ENCODE results near the gene SLC37A2. TPM values are rescaled to one million over a fixed set of nuclear protein-coding genes. Genes with fewer than 3 reads are reported as not detected.

Gene SLC37A2
- total RNA-seq, 1 donor: 3.5 TPM

DNA sequence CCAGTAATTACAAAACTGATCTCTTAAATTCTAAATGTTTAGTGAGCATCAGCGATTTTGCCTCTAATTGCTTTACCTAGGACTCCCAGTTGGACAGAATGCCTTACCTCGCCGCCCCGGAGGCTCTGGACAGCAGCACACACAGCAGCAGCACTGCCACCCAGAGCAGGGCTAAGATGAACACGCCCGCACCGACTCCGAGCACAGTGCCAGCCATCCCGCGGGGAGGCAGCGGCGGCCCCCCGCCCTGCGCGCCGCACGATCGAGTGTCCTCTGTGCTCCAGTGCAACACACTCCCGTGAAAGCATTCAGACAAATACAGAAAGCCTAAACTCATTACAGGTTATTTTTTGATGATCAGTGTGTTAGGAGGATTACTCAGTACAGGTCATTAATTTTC, 38.9 kb downstream of the SLC37A2 start:
- Histone ChIP-seq H3K4me3 (ENCODE audit: low read length) (no peak overlapping the region), H3K4me1 (ENCODE audit: insufficient read depth, low read length) (no peaks in the 10 kb centered on the region), H3K27me3 (ENCODE audit: insufficient read depth, low read length) (no peaks in the 10 kb centered on the region), H3K9me3 (ENCODE audit: low read depth, low read length) (no peaks in the 10 kb centered on the region)

DNA sequence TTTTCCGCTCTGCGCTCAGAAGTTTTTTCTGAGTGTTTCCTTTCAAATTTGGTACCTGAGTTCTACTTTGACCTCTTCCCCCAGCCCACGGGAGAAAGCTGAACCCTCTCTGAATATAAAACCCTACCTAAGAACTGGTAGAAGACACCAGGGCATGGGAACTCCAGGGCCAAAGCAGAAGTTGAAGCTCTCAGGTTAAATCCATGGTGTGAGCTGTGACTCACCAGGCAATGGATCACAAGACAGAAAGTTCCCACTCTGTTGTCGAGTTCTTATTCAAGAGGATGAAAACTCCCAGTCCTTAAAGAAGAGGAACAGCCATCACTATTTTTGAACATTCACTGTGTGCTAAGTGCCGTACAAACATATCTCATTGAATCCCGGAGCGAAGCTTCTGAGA, 39.4 kb downstream of the SLC37A2 start:
- Histone ChIP-seq H3K9me3 (ENCODE audit: low read depth, low read length) (no peaks in the 10 kb centered on the region), H3K4me1 (ENCODE audit: insufficient read depth, low read length) (no peaks in the 10 kb centered on the region), H3K4me3 (ENCODE audit: low read length) (no peak overlapping the region), H3K27me3 (ENCODE audit: insufficient read depth, low read length) (no peaks in the 10 kb centered on the region)

DNA sequence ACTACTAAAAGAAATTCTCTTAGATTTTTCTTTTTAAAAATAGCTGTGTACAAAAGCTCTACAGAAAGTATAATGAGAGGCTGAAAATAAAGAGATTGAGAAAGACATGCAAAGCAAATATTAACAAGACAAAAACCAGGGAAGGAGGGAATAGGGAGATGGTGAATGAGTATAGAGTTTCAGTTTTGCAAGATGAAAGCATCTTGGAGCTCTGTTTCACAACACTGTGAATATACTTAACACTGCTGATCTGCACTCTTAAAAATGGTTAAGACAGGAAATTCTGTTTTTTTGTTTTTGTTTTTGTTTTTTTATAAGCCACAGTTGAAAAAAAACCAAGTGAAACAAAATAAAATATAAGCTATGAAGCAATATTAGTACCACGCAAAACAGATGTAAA, 42.8 kb downstream of the SLC37A2 start:
- H3K4me1 ChIP-seq (ENCODE audit: insufficient read depth, low read length): peaks cover 8% of the 10 kb centered on the region
- no peaks in the 10 kb centered on the region for H3K27me3 ChIP-seq (ENCODE audit: insufficient read depth, low read length)
- H3K9me3 ChIP-seq (ENCODE audit: low read depth, low read length): no peaks in the 10 kb centered on the region
- no peak overlapping the region for H3K4me3 ChIP-seq (ENCODE audit: low read length)

DNA sequence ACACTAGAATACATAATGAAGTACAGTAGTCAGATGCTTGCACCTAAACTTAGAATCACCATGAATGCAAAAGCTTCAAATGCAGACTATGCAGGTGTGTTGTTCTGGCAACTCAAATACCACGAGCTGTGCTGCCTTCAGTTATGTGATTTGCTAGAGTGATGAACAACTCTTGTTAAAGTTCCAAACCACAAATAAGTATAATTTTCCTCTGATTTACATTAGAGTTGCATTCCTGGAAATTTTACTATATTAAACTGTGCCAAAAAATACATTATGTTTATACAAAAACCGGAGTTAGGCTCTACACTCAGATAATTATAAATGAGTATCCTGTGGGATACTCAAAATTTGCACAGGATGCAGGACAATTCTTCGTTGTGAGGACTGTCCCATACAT, 45.4 kb downstream of the SLC37A2 start:
- Histone ChIP-seq H3K4me3 (ENCODE audit: low read length) (no peak overlapping the region), H3K9me3 (ENCODE audit: low read depth, low read length) (no peaks in the 10 kb centered on the region), H3K27me3 (ENCODE audit: insufficient read depth, low read length) (no peaks in the 10 kb centered on the region), H3K4me1 (ENCODE audit: insufficient read depth, low read length) (peaks cover 15% of the 10 kb centered on the region)

DNA sequence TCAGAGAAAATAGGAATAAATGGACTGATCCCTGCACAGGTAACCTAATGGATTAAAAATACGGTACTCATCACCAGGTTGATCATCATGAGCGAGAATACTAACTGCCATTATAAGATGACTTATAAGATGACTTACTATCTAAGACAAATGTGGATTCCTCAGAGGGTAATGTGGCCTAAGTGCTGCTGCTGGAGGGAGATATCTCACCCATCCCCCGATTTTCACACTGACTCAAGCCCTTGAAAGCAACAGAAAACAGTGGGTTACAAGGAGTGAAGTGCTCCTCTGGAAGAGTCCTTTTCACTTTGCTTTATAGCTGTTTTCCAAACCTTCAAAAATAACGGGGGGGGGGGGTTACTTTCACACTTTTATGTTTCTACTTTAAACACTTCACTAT, 47.4 kb downstream of the SLC37A2 start:
- H3K4me3 ChIP-seq (ENCODE audit: low read length): peak overlapping the region; percentile 70
- peaks cover 15% of the 10 kb centered on the region for H3K4me1 ChIP-seq (ENCODE audit: insufficient read depth, low read length)
- H3K27me3 ChIP-seq (ENCODE audit: insufficient read depth, low read length): no peaks in the 10 kb centered on the region
- H3K9me3 ChIP-seq (ENCODE audit: low read depth, low read length): no peaks in the 10 kb centered on the region

DNA sequence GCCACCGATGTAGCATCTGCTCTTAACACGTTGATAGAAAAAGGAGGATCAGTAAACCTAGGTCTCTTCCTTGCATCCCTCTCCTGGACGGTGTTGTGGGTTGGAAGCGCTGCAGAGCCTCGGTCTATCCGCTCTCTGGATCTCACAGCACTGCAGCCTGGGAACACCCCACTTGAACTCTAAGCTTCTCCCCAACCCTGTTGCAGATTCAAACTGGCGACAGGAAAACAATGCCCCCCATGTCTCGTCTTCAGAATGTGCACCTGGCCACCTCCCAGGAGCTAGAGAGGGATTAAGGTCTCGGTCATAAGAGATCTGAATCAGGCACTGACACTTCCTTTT, 47.9 kb downstream of the SLC37A2 start:
- H3K9me3 ChIP-seq (ENCODE audit: low read depth, low read length): no peaks in the 10 kb centered on the region
- no peaks in the 10 kb centered on the region for H3K27me3 ChIP-seq (ENCODE audit: insufficient read depth, low read length)
- H3K4me1 ChIP-seq (ENCODE audit: insufficient read depth, low read length): peaks cover 15% of the 10 kb centered on the region
- H3K4me3 ChIP-seq (ENCODE audit: low read length): peak overlapping the region; percentile 70

DNA sequence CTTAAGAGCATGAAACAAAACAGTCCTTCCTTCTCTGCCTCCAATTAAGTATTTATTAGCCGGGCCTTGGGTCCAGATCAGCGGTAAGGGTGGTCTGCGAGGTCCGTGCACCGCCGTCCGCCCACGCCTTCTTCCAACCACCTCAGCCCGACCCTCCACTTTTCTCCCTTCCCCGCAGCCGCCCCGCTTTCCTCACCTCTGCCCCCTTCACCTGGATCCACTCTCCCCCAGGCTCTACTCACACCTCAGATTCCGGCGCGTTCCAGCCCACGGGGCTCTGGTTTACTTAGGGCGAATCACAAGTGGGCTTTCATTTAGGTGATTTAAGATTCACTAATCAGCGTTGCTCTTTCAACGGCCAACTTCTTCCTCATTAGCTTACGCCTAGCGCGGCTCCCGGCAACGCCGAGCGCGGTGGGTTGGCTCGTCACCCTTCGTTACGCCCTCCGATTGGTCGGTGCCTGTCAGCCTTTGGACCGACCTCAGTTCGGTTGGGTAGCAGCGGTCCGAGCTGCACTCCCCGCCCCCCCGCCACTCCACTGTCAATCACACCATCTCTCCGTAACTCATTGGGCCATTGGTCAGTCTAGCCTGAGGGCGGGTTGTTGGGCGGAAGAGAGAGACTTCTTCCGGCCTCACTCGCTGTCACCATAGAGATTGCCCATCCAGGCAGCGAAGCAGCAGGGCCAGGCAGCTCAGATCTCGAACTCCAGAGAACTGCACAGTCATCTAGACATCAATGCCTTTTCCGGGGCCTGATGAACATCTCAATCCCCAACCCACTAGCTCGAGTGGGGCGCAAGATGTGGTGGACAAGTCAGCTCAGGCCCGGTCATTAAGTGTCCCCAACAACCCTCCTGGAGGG, 48.5 kb downstream of the SLC37A2 start, which contains the start of gene TMEM218:
Gene TMEM218 (minus strand): TSS at position 284 of the 865 bp plus-strand sequence. CDS start 9,385 bp downstream, outside the sequence.
- H3K9me3 ChIP-seq (ENCODE audit: low read depth, low read length): no peaks in the 10 kb centered on the region
- H3K27me3 ChIP-seq (ENCODE audit: insufficient read depth, low read length): no peaks in the 10 kb centered on the region
- H3K4me1 ChIP-seq (ENCODE audit: insufficient read depth, low read length): peaks cover 15% of the 10 kb centered on the region
- peak within 1 kb of the TSS; percentile 70 for H3K4me3 ChIP-seq (ENCODE audit: low read length)

DNA sequence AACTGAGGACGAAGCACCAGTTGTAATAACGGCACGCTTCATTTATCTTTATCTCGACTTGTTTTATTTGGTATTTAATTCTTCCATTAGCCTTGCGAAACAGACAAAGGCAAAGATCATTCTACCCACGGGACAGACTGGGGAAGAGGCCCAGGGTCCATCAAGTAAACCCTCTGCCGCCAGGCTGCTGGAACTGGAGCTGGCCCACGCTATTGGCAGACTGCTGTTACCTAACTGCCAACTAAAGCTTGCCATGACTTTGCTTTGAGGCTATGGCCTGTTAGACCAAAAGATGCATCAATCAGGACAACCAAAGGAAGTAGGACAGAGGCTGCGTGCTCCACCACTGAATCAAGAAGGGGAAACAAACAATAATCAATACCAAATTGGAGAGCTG, 49.1 kb downstream of the SLC37A2 start:
- H3K9me3 ChIP-seq (ENCODE audit: low read depth, low read length): no peaks in the 10 kb centered on the region
- H3K4me1 ChIP-seq (ENCODE audit: insufficient read depth, low read length): peaks cover 15% of the 10 kb centered on the region
- H3K4me3 ChIP-seq (ENCODE audit: low read length): no peak overlapping the region
- peaks cover 3% of the 10 kb centered on the region for H3K27me3 ChIP-seq (ENCODE audit: insufficient read depth, low read length)

DNA sequence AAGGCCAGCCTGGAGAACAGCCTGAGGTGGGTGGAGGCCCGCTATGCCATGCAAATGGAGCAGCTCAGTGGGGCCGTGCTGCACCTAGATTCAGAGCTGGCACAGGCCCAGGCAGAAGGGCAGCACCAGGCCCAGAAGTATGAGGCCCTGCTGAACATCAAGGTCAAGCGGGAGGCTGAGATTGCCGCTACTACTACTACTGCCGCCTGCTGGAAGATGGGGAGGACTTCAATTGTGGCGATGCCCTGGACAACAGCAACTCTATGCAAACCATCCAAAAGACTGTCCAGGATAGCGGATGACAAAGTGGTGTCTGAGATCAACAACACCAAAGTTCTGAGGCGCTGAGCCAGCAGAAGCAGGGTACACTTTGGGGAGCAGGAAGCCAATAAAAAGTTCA, 51.4 kb downstream of the SLC37A2 start:
- Histone ChIP-seq H3K9me3 (ENCODE audit: low read depth, low read length) (no peaks in the 10 kb centered on the region), H3K4me3 (ENCODE audit: low read length) (no peak overlapping the region), H3K27me3 (ENCODE audit: insufficient read depth, low read length) (peaks cover 15% of the 10 kb centered on the region), H3K4me1 (ENCODE audit: insufficient read depth, low read length) (peaks cover 15% of the 10 kb centered on the region)

DNA sequence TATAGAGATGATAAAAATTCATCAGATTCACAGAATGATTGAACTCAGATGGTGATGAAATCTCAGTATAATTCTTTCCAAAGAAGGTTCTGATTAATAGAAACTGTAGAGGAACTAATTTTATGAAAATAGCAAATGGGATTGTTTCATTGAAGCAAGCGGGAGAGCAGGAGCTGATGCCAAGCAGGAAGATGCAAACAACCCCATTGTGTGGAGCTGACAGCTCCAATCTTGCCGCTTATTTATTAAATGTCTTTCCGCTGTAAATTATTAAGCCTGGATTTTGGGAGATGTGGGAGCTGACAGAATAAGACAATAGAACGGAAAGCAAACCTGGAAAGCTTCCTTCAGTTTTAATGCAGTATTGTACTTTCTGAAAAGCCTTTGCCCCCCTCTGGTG, 54.3 kb downstream of the SLC37A2 start:
- peaks cover 15% of the 10 kb centered on the region for H3K27me3 ChIP-seq (ENCODE audit: insufficient read depth, low read length)
- no peaks in the 10 kb centered on the region for H3K9me3 ChIP-seq (ENCODE audit: low read depth, low read length)
- H3K4me3 ChIP-seq (ENCODE audit: low read length): no peak overlapping the region
- H3K4me1 ChIP-seq (ENCODE audit: insufficient read depth, low read length): no peaks in the 10 kb centered on the region

DNA sequence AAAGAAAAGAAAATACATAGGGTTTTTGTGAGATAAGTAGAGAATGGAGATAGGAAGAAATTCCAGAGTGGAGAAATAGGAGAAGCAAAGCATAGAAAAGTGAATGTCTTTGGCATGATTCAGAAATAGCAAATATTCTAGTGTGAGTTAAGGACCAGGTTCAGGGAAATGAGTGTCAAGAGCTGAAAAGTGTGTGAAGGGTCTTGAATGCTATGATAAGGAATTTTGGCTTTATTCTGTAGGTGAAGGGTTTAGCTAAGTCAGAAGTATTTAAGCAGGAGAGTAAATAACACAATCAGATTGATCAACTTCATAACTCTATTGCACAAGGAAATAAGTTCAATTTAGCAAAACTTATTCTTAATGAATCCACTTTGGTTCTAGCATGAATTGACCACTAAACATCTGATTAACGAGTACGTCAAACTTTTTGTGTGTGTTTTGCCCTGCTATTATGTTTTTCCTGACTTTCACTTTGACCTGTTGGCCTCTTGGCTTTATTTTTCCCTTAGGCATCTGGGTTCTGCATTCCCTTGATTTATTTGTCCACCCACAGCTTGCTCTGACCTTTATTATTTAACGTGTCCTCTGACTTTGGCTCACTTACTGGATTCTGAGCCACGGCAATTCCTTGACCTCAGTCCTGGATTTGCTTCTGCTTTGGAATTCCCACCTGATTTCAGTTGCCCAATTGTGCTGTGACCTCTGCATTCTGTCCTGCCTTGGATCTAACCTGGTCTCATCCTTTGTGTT, 60.3 kb downstream of the SLC37A2 start:
- peaks cover 25% of the 10 kb centered on the region for H3K27me3 ChIP-seq (ENCODE audit: insufficient read depth, low read length)
- peaks cover 20% of the 10 kb centered on the region for H3K4me1 ChIP-seq (ENCODE audit: insufficient read depth, low read length)
- no peak overlapping the region for H3K4me3 ChIP-seq (ENCODE audit: low read length)
- H3K9me3 ChIP-seq (ENCODE audit: low read depth, low read length): no peaks in the 10 kb centered on the region

DNA sequence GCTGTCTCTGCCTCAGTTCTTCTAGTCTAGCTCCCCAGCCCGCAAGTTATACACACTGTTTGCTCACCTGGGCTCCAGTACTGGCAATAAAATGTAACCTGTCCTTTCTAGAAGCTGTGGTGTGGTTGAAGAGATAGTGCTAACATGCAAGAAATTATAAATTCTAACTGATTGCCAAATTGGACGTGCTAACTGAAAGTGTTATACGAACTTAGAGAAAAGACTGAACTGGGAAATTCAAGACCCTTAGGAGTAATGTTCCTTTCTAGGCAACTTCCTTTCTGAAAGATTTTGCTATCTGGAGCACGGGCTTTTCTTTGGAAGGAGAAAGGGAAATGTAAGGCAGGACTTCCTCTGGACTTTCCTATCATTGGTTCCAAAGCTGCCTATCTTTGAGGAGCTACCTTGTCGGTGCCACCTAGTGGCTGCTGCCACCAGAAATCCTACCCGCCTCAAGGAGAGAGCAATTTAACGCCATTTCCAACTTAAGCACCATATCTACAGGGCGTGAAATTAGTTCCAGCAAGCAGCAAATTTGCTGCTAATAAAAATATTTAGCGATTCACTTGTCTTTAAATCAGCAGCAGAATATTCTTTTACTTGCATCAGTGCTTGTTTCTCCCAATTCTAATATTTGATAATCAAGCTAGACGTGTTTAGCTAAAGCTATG, 61.0 kb downstream of the SLC37A2 start:
- peaks cover 26% of the 10 kb centered on the region for H3K27me3 ChIP-seq (ENCODE audit: insufficient read depth, low read length)
- H3K4me1 ChIP-seq (ENCODE audit: insufficient read depth, low read length): peaks cover 20% of the 10 kb centered on the region
- no peaks in the 10 kb centered on the region for H3K9me3 ChIP-seq (ENCODE audit: low read depth, low read length)
- H3K4me3 ChIP-seq (ENCODE audit: low read length): no peak overlapping the region

DNA sequence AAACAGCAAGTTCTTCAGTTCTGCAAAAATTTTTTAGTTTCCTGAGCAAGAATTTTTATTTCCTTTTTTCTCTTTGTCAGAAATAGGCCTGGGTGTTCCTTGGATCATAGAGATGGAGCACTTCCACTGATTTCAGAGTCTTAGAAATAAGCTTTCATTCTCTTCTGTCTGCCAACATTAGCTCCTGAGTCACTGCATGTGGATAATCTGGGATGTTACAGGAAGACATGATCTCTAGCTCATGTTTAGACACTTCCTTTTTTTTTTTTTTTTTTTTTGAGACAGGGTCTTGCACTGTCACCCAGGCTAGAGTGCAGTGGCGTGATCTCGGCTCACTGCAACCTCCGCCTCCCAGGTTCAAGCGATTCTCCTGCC, 61.5 kb downstream of the SLC37A2 start:
- H3K4me1 ChIP-seq (ENCODE audit: insufficient read depth, low read length): peaks cover 20% of the 10 kb centered on the region
- H3K4me3 ChIP-seq (ENCODE audit: low read length): no peak overlapping the region
- H3K27me3 ChIP-seq (ENCODE audit: insufficient read depth, low read length): peaks cover 24% of the 10 kb centered on the region
- no peaks in the 10 kb centered on the region for H3K9me3 ChIP-seq (ENCODE audit: low read depth, low read length)

DNA sequence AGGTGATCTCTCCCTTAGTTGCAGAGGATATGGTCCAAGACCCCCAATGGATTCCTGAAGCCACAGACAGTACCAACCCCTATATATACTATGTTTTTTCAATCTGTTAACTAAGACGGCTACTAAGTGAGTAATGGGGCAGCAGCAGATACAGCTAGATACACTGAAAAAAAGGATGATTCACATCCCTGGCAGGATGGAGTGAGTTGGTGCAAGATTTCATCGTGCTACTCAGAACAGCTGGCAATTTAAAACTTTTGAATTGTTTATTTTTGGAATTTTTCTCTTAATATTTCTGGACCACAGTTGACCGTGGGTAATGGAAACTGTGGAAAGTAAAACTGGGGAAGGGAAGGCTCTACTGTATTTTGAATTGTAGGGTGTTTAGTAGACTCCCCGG, 65.3 kb downstream of the SLC37A2 start:
- Histone ChIP-seq H3K9me3 (ENCODE audit: low read depth, low read length) (no peaks in the 10 kb centered on the region), H3K4me3 (ENCODE audit: low read length) (no peak overlapping the region), H3K4me1 (ENCODE audit: insufficient read depth, low read length) (peaks cover 17% of the 10 kb centered on the region), H3K27me3 (ENCODE audit: insufficient read depth, low read length) (peaks cover 27% of the 10 kb centered on the region)

DNA sequence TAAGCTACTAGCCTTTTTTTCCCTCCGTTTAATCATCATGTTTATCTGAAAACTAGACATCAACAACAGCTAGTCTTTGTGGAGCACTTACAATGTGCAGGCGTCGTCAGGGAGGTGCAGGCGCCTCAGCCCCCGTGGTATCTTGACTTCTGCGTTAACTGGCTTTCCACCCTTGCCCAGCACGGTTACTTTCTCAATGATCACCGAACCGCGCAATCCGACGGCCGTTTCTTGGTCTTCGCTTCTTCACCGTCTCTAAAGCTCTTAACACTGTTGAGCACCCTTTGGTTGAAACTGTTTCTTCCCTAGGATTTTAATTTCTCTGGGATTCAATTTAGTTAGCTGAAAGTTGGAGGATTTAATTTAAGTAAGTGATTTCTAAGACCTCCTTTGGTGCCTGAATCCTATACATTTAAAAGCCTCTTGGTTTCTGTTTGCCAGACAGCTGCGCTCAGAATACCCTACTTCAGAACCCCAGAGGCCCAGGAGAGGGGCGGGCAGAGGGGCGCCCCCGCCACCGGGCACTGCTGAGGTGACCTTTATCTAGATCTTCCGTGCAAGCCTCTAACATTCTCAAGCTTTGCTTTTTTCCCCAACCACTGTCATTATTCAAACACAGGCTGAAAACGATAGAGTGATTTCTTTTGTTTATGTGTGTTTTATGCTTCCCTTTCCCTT, 66.3 kb downstream of the SLC37A2 start:
- H3K27me3 ChIP-seq (ENCODE audit: insufficient read depth, low read length): peaks cover 27% of the 10 kb centered on the region
- H3K9me3 ChIP-seq (ENCODE audit: low read depth, low read length): no peaks in the 10 kb centered on the region
- peaks cover 7% of the 10 kb centered on the region for H3K4me1 ChIP-seq (ENCODE audit: insufficient read depth, low read length)
- H3K4me3 ChIP-seq (ENCODE audit: low read length): no peak overlapping the region
